Astrocyte of the cerebellum (primary cell): Measurements from ENCODE around the gene ARHGAP12.

Experiments
- DNase-seq: peaks from one replicate; pipeline ENCODE4 v3.0.0-alpha.2; 2011; ENCODE audit warnings: low read depth
- H3K4me3 ChIP-seq: 2 replicates; pipeline ENCODE4 v1.5.1; 2011; ENCODE audit warnings: mild to moderate bottlenecking, low read depth, low read length, moderate library complexity
- in situ Hi-C: cut with HindIII; loops from 2 replicates; pipeline ENCODE4 v1.10.0; 2017; ENCODE audit warnings: low sequenced_read_pairs
- TF ChIP-seq, protein P1 (sequence below): IDR thresholded peaks from 2 replicates; pipeline ENCODE4 v1.5.1; 2012; ENCODE audit warnings: low read length, low read depth, moderate library complexity, mild to moderate bottlenecking; ENCODE audit errors: missing control alignments

The ARHGAP12 gene

GRCh38 chr10:31935678-31936077 lies 7.0 kb upstream of the ARHGAP12 start:
- no peak for DNase-seq
- H3K4me3 ChIP-seq: no peak overlapping the region
- in situ Hi-C loops: no loop called here
- TF ChIP-seq, protein P1, sequence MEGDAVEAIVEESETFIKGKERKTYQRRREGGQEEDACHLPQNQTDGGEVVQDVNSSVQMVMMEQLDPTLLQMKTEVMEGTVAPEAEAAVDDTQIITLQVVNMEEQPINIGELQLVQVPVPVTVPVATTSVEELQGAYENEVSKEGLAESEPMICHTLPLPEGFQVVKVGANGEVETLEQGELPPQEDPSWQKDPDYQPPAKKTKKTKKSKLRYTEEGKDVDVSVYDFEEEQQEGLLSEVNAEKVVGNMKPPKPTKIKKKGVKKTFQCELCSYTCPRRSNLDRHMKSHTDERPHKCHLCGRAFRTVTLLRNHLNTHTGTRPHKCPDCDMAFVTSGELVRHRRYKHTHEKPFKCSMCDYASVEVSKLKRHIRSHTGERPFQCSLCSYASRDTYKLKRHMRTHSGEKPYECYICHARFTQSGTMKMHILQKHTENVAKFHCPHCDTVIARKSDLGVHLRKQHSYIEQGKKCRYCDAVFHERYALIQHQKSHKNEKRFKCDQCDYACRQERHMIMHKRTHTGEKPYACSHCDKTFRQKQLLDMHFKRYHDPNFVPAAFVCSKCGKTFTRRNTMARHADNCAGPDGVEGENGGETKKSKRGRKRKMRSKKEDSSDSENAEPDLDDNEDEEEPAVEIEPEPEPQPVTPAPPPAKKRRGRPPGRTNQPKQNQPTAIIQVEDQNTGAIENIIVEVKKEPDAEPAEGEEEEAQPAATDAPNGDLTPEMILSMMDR: no peak

- TF ChIP-seq, protein P1: no peak
- no peak overlapping the region for H3K4me3 ChIP-seq
- in situ Hi-C loops: no loop called here
- no peak for DNase-seq
Measured at GRCh38 chr10:31932838-31933237, 4.2 kb upstream of the ARHGAP12 start.

DNA sequence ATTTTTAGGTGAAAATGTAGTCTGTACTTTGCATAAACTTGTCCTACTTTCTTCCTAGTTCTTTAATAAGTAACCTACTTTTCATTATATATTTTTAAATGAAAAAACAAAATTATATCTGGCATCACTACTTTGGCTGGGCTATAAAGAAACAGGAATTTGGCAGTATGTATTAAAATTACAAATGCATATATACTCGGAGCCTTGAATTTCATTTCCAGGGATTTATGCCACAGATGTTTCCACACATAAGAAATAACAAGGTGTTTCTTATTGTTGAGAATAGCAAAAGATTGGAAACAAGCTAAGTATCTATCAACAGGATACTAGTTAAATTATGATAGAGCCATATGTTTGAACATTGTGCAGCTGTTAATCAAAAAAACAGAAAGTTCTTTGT lies 2.2 kb upstream of the ARHGAP12 start:
- no peak overlapping the region for H3K4me3 ChIP-seq
- TF ChIP-seq, protein P1: no peak

GRCh38 chr10:31930023-31930751 lies 1.6 kb upstream of the ARHGAP12 start:
- peak overlapping the region; percentile 82 for H3K4me3 ChIP-seq
- TF ChIP-seq, protein P1: no peak
- in situ Hi-C loops: no loop called here
- DNase-seq: no peak

More for the DNA sequence above, 2.2 kb upstream of the ARHGAP12 start:
- in situ Hi-C loops: no loop called here
- no peak for DNase-seq

DNA sequence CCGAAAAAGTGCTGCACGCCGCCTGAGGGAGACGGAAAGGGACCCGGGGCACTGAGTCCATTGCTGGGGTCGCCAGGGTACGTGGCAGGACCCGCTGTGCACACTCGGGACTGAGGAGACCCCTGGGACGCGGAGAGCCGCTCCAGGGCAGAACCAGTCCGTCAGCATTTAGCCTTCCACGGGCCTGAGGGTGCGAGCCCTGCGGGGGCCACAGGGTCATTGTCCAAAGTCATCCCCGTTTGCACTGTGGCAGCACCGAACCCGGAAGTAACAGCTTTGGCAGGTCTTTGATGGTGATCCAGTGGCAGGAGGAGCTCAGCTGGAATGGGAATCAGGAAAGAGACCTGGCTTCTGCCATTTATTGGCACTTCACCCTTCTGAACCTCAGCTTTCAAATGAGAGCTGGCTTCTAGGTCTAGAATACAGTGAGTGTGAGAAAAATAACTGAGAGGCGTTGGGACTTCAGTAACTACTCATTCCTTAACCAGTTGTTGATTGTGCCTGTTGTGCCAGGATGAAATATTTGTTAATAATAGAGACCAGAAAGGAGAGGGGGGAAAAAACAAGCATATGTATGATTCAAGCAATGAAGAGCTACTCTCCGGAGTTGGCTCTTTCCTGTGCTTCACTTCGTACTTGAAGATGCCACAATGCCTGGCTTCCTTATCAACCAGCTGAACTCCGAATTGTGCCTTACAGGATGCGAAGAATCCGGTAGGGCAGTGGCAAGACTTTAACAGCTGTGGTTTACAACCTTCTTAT lies 811 bp upstream of the ARHGAP12 start:
- DNase-seq: no peak
- TF ChIP-seq, protein P1: no peak
- in situ Hi-C loops: no loop called here
- peak overlapping the region; percentile 82 for H3K4me3 ChIP-seq

- H3K4me3 ChIP-seq: peak overlapping the region; percentile 82
- DNase-seq: no peak
- in situ Hi-C loops: no loop called here
- TF ChIP-seq, protein P1: peak; percentile 52
Measured at GRCh38 chr10:31927884-31928548, 615 bp downstream of the ARHGAP12 start.
